Activated CD4-positive, alpha-beta T cell treated with anti-CD3 and anti-CD28 coated beads for 1 hour (primary cell): ENCODE measurements around the gene CEBPZOS.
"Not testable (repeated sequence)": the region's sequence is repeated elsewhere in the genome, so short reads cannot be mapped to it uniquely, and the experiment has no call there.

ENCODE experiments used
- DNase-seq: peaks from one replicate; pipeline ENCODE4 v3.0.0-alpha.2; 2020

The CEBPZOS gene

DNA sequence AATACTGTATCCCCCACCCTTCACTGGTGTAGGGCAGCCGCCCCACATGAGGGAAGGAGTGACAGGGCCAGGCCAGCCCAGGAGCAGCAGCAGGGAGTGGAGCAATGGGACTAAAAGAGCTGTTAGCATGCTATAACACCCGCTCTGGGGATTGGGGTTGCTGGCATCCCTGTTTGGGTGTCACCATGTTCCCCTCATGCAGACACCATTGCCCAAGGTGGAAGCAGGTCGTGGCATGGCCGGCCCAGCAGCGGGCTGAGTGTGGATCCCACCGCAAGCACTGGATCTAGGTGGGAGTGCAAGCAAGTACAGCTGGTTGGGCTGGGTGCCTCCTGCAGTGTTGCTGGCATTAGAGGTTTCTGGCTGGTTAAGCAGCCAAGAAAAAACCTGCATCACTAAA, 4.5 kb upstream of the CEBPZOS start:
- DNase-seq = no peak

- no peak for DNase-seq
Observed at GRCh38 chr2:37192551-37192950, 3.7 kb upstream of the CEBPZOS start.

DNA sequence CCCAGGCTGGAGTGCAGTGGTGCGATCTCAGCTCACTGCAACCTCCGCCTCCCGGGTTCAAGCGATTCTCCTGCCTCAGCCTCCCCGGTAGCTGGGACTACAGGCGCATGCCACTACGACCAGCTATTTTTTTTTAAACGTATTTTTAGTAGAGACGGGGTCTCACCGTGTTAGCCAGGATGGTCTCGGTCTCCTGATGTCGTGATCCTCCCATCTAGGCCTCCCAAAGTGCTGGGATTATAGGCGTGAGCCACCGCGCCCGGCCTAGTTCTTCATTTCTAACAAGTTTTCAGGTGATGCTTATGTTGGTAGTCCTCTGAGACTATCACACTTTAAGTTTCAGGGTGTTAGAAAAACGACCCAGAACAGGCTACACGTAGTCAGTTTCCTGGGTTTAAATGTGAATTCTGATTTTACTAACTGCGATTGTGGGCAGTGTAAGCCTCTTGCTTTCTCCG, 405 bp upstream of the CEBPZOS start:
- not testable (repeated sequence) for DNase-seq

GRCh38 chr2:37198681-37199065, 2.4 kb downstream of the CEBPZOS start:
- DNase-seq = no peak

DNA sequence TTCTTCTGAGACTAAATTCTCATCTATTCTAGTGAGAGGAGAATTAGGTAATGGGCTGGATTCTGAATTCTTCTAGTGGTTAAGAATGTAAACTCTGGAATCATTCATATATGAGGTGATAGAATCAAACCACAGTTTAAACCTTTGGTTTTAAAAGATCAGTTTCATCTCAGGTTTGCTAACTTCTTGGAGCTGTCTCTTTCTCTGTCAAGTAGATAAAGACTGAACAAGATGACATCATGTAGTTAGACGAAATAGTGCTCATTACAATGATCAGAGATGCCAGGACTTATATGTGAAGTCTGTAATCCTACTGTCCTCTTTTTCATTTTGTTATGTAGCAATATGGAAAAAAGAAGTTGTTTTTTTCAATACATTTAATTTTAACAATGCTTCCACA, 4.9 kb downstream of the CEBPZOS start:
- DNase-seq = no peak

DNA sequence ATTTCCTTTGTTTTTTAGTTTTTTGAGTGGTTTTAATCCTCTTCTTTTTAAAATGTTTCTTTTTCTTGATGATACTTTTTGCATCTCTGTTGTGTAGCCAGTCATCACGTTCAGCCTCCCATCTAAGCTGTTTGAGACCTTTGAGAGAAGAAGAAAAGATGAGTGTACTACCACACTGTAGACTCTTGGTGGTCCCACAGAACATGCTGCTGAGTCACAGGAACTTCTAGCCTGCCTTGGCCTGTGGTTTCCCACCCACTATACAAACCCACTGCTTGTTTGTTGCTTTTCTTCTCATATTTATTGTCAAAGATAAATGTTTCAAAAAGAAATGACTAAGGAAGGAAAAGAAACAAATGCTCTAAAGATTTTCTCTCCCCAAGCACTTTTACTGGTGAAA, 5.5 kb downstream of the CEBPZOS start:
- no peak for DNase-seq

DNA sequence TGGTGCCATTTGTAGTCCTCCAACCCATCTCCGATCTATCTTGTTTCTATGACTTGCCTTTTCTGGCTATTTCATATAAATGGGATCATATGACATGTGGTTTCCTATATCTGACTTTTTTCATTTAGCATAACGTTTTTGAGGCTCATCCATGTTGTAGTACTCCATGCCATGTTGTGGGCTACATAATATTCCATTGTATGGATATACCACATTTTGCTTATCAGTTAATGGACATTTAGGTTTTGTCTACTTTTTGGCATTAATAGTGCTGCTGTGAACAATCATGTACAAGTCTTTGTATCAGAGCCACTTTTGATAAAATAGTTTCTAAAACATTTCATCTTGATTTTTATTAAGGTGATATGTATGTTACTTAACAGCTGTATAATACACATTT, 7.4 kb downstream of the CEBPZOS start:
- DNase-seq = no peak

DNA sequence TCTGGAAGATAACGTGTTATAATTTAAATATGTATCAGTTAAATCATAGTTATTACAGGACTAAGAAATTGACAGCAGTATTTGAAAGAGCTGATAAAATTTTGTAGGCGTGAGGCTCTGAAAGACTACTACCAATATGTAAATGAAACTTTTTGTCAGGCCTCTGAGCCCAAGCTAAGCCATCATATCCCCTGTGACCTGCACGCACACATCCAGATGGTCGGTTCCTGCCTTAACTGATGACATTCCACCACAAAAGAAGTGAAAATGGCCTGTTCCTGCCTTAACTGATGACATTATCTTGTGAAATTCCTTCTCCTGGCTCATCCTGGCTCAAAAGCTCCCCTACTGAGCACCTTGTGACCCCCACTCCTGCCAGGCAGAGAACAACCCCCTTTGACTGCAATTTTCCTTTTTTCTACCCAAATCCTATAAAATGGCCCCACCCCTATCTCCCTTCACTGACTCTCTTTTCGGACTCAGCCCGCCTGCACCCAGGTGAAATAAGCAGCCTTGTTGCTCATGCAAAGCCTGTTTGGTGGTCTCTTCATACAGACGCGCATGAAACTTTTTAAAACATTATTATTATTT, 8.9 kb downstream of the CEBPZOS start:
- not testable (repeated sequence) for DNase-seq

GRCh38 chr2:37205689-37206341, 9.5 kb downstream of the CEBPZOS start:
- no peak for DNase-seq

DNA sequence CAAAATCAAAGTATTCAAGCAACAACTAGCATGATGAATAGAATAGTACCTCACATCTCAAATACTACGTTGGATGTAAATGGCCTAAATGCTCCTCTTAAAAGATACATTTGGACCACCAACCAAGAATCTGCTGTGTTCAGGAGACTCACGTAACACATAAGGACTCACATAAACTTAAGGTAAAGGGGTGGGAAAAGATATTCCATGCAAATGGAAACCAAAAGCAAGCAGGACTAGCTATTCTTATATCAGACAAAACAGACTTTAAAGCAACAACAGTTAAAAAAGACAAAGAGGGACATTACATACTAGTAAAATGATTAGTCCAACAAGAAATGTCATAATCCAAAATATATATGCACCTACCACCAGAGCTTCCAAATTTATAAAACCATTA, 10.5 kb downstream of the CEBPZOS start:
- DNase-seq = not testable (repeated sequence)

DNA sequence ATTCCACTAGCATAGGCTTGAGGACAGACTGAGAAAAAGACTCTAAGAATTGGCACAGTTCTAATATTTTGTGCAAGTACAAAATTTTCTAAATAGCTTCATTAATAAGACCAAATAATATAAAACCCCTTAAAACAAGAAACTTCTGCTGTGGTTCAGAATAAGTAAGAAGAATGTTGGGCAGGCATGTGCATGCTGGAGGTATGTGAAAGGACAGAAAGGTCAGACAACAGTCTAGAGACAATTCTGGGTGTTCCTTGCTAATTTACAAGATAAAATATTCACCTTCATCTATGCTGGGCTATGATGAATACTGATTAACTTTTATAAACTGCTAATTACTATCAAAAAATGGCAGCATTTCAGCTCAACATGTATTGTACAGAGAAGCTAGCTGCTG, 14.9 kb downstream of the CEBPZOS start:
- no peak for DNase-seq

- DNase-seq = no peak
Observed at GRCh38 chr2:37211939-37212338, 15.6 kb downstream of the CEBPZOS start.

GRCh38 chr2:37215250-37215649, 19.0 kb downstream of the CEBPZOS start:
- no peak for DNase-seq

- DNase-seq = no peak
Observed at GRCh38 chr2:37219046-37219445, 22.8 kb downstream of the CEBPZOS start.

- no peak for DNase-seq
Observed at GRCh38 chr2:37223131-37223530, 26.8 kb downstream of the CEBPZOS start.

DNA sequence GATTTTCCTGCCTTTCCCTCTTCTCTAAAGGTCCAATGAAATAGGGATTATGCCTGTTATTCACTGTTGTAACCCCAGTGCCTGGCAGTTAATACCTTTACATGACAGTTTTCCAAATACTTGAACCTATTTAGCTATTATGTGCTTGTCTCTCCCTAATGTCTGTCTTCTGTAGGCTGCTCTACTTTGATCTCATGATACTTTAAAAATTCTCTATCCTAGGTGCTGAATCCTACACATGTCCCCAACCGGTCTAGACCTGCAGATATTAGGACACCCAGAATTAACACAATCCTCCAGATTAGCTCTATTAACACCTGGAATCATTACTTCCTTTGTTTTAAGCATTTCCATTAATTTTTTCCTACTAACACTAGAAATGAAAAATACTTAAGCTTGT, 27.8 kb downstream of the CEBPZOS start:
- no peak for DNase-seq

DNA sequence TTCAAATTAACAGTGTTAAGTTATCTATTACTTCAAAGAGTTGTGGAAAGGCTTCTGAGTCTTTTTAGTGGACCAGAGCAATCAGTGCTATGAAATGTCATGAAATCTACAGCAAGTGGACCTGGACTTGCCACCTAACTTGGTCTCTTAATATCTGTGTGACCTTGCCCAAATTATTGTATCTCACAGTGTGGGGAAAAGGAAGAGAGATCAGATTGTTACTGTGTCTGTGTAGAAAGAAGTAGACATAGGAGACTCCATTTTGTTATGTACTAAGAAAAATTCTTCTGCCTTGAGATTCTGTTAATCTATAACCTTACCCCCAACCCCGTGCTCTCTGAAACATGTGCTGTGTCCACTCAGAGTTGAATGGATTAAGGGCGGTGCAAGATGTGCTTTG, 28.8 kb downstream of the CEBPZOS start:
- not testable (repeated sequence) for DNase-seq

DNA sequence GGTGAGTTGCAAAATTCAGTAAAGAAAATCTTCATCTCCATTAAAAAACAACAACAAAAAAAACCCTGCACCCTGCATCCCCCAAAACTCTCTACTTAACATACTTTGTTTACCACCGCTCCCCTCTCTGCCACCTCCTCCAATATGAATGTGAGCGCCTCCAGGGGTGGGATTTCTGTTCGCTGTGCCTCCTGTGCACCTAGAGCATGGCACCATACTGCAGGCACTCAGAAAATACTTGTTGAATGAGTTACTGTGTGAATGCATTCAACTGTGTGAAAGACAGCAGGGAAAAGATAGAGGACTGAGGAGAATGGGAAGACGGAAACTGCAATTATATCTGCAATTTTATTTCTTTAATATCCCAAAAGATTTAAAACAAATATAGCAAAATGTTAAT, 30.6 kb downstream of the CEBPZOS start:
- no peak for DNase-seq

DNA sequence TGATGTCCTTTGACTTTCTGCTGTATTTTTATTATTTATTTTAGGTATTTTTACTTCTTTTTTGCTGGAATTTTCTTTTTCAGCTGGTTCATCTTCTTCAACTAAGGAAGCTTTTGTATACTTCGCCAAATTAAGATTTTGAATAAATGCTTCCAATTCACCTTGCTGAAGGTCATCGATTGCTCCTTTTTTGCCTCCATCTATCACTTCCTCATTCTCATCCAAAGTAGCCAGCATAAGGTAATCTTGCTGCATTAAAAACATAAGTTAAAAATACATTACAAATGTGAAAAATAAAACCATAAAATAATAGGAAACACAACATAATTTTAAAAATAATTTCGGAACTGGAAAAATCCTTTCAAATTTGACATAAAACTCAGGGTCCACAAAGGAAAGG, 32.5 kb downstream of the CEBPZOS start:
- no peak for DNase-seq

DNA sequence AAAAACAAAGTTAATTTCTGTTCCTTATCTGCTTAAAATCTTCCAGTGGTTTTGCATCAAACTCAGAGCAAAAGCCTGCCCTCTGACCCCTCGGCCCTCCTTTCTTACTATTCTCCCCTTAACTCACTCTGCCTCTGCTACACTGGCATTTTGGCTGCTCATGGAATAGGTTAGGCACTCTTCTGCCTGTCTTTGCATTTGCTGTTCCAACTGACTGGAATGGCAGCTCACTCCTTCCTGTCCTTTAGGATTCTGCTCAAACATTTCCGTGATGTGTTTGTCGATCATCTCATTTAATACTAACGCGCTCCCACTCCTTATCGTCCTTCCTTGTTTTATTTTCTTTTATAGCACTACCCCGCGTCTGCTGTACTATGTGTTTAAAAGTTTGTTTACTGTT, 34.3 kb downstream of the CEBPZOS start:
- no peak for DNase-seq

DNA sequence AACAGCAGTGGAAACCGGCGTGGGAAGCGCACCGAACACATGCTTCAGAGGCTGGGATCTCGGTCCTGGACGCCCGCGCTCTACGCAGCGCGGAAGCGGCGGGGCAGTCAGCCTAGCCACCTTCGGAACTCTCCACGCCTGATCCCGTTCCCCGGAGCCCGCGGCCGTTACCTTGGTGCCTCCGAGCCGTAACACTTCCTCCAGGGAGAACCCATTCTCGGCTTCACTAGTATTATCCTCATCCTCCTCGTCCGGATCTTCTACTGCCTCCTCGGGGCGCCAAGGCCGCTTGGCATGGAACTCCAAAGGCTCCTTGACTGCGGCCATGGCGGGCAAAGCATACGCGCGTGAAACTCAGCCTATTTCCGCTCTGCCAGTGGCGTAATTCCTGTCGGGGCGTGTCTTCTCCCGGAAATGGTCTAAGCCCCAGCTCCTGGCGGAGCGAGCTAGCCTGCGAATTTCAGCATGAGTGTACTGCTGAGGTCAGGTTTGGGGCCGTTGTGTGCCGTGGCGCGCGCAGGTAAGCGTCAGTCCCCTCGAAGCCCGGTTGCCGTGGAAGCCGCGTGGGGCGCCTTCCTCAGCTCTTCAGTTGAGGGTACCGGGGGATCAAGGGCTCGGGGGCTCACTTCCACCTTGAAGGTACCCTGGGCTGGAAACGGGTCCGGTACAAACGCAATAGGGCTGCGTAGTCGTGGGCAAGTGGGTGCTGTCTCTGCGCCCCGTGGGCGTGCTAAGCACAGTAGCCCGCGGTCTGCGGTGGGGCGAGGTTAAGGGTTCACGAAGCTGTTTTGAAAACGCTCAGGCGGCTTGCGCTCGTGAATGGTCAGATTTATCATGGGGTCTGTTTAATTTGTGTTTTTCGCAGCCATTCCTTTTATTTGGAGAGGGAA, 35.2 kb downstream of the CEBPZOS start, which contains the start of the genes CEBPZ and NDUFAF7:
Gene CEBPZ, minus strand, starts transcription at position 356 of the 890 bp plus-strand sequence. Its CDS starts 29 bp downstream, at position 327.
Gene NDUFAF7, plus strand, starts transcription at position 418 of the 890 bp plus-strand sequence. Its CDS starts 48 bp downstream, at position 466.
- peak; percentile 77 for DNase-seq

GRCh38 chr2:37232131-37232933, 36.0 kb downstream of the CEBPZOS start:
- no peak for DNase-seq

DNA sequence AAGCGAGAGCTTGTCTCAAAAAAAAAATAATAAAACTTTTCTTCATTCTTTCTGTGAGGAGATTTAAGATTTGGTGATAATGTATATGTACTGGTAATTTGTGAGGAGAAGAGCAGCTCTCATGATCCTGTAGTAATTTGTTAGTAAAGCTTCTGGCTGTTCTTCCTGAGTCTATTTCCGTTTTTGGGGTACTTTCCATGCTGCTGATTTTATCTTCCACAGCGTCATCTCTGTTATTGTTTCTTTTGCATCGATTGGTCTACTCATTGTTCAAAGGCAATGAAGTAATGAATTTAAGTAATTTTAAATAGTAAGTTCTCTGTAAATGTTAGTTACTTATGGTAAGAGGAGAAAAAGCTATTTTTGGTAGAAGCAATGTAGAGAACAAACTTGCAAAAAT, 47.1 kb downstream of the CEBPZOS start:
- DNase-seq = no peak
